PFSK-1 (cell line): ENCODE data around the gene CYB561D2.

Source experiments
- FOXP2 ChIP-seq: optimal IDR thresholded peaks from 2 replicates; pipeline ENCODE3; 2011; ENCODE audit warnings: borderline replicate concordance, control low read depth, inconsistent platforms; ENCODE audit not compliant: insufficient read depth; ENCODE audit errors: extremely low read length, extremely low read depth
- POLR2AphosphoS5 ChIP-seq: IDR thresholded peaks from 2 replicates; pipeline ENCODE4 v1.6.1; 2012; ENCODE audit warnings: low read depth, mild to moderate bottlenecking, control low read depth, low read length, moderate library complexity
- REST ChIP-seq, 2 experiments: IDR thresholded peaks; 2 replicates each; pipeline versions ENCODE4 v1.6.1 to v1.8.0; 2011 to 2012; ENCODE audit warnings: low read depth in 2 of 2, low read length in 2 of 2, control low read depth in 1 of 2, inconsistent platforms in 1 of 2, mild to moderate bottlenecking in 1 of 2, moderate library complexity in 1 of 2; ENCODE audit not compliant: insufficient read depth in 1 of 2
- SIN3A ChIP-seq: IDR thresholded peaks from 2 replicates; pipeline ENCODE4 v1.6.1; 2012; ENCODE audit warnings: mild to moderate bottlenecking, low read length, moderate library complexity, borderline replicate concordance; ENCODE audit not compliant: insufficient read depth
- TAF1 ChIP-seq: IDR thresholded peaks from 2 replicates; pipeline ENCODE4 v1.6.1; 2012; ENCODE audit warnings: low read length, control low read depth, borderline replicate concordance; ENCODE audit not compliant: insufficient read depth

The CYB561D2 gene

GRCh38 chr3:50330330-50330729 is 20.3 kb upstream of the CYB561D2 start:
- no peak for TF ChIP-seq TAF1
- TF ChIP-seq FOXP2: no peak
- no peak for TF ChIP-seq SIN3A
- no peak for TF ChIP-seq POLR2AphosphoS5
- no peak for TF ChIP-seq REST (IDR thresholded peaks at IDR 0.05; ENCODE audit: insufficient read depth in 1 of 2, low read depth in 2 of 2, low read length in 2 of 2)

GRCh38 chr3:50331364-50331907 is 19.2 kb upstream of the CYB561D2 start:
- TF ChIP-seq SIN3A (no peak), POLR2AphosphoS5 (no peak), FOXP2 (no peak), REST (IDR thresholded peaks at IDR 0.05; ENCODE audit: insufficient read depth in 1 of 2, low read depth in 2 of 2, low read length in 2 of 2) (no peak), TAF1 (no peak)

GRCh38 chr3:50333744-50334328 is 16.8 kb upstream of the CYB561D2 start:
- TF ChIP-seq FOXP2 (no peak), REST (IDR thresholded peaks at IDR 0.05; ENCODE audit: insufficient read depth in 1 of 2, low read depth in 2 of 2, low read length in 2 of 2) (no peak), TAF1 (no peak), SIN3A (no peak), POLR2AphosphoS5 (no peak)

DNA sequence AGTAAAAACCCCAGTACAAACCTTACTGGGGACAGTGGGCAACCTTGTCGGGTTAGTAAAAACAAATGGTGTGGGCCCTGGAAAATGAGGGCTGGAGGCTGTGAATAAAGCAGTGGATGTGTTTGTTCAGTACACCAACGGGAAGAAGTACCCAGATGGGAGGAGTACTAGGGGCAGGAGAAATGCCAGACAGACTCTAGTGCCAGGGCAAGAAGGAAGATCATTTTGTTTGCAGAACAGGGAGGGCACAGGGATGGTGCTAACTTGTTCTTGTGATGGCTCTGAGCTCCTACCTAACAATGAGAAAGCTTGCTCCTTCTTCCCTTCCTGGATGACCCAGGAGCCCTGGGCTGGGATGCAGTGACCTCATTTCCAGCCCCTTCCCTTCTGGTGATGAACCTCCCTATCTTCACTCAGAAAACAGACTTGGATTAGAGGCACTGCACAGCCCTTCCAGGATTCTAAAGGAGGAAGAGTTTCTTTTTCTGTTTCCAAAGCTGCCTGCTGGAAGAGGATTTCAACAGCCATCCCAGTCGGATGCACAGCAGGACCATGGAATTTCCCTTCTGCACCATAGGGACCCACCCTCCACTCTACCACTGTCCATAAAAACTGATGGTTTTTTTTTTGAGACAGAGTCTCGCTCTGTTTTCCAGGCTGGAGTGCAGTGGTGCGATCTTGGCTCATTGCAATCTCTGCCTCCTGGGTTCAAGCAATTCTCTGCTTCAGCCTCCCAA is 16.2 kb upstream of the CYB561D2 start:
- TF ChIP-seq TAF1: no peak
- no peak for TF ChIP-seq REST (IDR thresholded peaks at IDR 0.05; ENCODE audit: insufficient read depth in 1 of 2, low read depth in 2 of 2, low read length in 2 of 2)
- TF ChIP-seq SIN3A: no peak
